ENCODE measurements around the gene R3HDM4.

The R3HDM4 gene

DNA sequence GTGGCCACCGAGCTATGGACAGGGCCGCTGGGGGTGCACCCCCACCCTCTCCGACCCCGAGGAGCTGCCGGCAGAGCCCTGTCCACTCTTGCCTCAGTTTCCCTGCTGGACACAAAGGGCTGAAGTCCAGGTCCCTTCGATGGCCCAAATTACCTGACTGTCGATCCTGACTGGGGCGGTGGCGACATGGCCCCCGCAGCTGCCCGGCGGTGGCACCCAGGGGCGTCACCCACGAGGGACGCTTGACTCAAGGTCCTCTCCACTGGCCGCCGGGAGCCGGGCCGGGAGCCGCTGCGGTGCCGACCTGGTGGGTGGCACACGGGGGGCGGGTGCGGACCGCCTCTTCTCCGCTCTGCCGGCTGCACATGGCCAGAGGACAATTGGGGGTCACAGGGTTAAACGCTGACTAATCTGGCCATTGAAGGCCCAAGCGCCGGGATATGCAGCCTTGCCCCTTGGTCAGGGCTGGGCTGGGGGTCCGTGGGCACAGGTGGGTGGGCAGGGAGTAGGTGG is 29.2 kb upstream of the R3HDM4 start:
- no peaks in the 10 kb centered on the region for H3K27me3 ChIP-seq
- intact Hi-C loops (cut with DNase I; ENCODE audit: low total_unique reads), result no loop called here
- H3K27ac ChIP-seq, result no peak overlapping the region
- H3K9me3 ChIP-seq, result no peaks in the 10 kb centered on the region
- TF ChIP-seq, protein P1, sequence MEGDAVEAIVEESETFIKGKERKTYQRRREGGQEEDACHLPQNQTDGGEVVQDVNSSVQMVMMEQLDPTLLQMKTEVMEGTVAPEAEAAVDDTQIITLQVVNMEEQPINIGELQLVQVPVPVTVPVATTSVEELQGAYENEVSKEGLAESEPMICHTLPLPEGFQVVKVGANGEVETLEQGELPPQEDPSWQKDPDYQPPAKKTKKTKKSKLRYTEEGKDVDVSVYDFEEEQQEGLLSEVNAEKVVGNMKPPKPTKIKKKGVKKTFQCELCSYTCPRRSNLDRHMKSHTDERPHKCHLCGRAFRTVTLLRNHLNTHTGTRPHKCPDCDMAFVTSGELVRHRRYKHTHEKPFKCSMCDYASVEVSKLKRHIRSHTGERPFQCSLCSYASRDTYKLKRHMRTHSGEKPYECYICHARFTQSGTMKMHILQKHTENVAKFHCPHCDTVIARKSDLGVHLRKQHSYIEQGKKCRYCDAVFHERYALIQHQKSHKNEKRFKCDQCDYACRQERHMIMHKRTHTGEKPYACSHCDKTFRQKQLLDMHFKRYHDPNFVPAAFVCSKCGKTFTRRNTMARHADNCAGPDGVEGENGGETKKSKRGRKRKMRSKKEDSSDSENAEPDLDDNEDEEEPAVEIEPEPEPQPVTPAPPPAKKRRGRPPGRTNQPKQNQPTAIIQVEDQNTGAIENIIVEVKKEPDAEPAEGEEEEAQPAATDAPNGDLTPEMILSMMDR (IDR thresholded peaks at IDR 0.05), result no peak
- H3K4me3 ChIP-seq, result no peak overlapping the region
- peaks cover 0 to 4% (median 0%) of the 10 kb centered on the region in 3 donors for H3K36me3 ChIP-seq
- peaks cover 0 to 13% (median 9%) of the 10 kb centered on the region in 4 donors for H3K4me1 ChIP-seq
- DNase-seq, result no peak

DNA sequence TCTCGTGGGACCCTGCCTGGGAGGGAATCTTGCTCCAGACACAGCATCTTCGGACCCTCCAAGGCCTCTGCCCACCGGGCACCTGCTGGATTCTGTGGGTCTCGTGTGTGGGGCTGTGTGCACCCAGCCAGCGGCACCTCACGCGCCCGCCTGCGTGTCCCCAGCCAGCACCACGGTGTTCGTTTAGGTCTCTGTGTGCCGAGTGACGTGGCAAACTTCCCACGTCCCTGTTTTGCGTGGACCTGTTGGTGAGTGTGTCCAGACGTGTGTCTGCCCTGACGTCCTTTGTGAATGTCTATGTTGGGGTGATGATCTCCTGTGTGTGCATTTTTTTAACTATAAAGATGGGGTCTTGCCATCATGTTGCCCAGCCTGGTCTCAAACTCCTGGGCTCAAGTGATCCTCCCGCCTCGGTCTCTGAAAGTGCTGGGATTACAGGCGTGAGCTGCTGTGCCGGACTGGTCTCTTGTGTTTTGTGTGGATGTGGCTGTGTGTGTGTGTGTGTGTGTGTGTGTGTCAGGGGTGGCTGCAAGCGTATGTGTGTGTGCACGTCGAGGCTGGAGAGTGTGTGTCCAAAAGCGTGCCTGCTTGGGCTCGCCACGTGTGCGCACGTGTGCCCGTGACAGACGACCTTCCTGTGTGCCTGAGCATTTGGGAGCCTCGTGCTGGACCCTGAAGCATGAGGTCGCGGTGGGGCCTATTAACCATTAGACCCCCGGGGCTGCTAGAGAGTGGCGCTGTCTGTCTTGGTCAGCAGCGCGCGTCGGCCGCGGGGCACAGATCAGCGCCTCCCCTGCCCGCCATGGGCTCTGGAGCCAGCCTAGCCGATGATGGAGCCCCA is 28.5 kb upstream of the R3HDM4 start:
- intact Hi-C loops (cut with DNase I; ENCODE audit: low total_unique reads), result no loop called here
- DNase-seq, result no peak
- Histone ChIP-seq H3K4me3 (peak overlapping the region; percentile 20 to 45), H3K27me3 (no peaks in the 10 kb centered on the region), H3K9me3 (no peaks in the 10 kb centered on the region), H3K27ac (peak overlapping the region; percentile 63 to 74), H3K36me3 (peaks cover 0 to 4% (median 0%) of the 10 kb centered on the region in 3 donors), H3K4me1 (peaks cover 0 to 13% (median 9%) of the 10 kb centered on the region in 4 donors)
- TF ChIP-seq, protein P1 (IDR thresholded peaks at IDR 0.05), result no peak

DNA sequence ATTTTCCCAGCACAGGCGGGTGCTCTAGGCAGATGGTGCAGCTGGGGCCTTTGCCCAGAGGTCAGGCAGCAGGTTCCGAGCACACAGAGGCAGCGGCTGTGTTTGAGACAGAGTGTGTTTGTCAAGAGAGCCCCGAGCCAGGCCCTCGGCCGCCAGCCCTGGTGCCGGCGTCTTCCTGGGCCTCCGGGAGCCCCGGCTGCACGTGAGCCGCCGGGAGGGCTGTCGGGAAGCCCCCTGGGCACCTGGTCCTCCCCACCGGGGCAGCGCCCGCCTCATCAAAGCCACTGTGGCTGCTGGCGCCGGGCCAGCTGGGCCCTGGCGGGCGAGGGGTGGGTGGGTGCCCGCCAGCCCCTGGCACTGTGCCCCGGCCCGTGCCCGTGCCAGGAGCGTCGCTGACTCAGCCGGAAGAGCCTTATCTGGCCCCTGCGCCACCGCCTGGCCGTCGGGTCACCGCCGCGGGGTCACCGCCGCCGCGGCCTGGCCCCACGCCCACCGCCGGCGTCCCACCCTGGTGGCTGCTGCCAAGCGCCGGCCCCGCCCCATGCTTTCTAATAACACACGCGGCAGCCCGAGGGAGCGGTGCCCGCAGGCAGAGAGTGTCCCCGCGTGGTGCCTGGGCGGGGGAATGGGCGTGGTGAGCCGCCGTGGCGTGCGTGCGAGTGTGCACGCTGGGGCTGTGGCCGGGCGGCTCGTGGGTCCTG is 27.7 kb upstream of the R3HDM4 start:
- peak; percentile 80 to 87 for DNase-seq
- intact Hi-C loops (cut with DNase I; ENCODE audit: low total_unique reads), result no loop called here
- Histone ChIP-seq H3K4me1 (peaks cover 0 to 13% (median 9%) of the 10 kb centered on the region in 4 donors), H3K27ac (peak overlapping the region; percentile 63 to 74), H3K27me3 (no peaks in the 10 kb centered on the region), H3K4me3 (peak overlapping the region; percentile 20 to 45), H3K9me3 (no peaks in the 10 kb centered on the region), H3K36me3 (peaks cover 0 to 4% (median 0%) of the 10 kb centered on the region in 3 donors)
- TF ChIP-seq, protein P1 (IDR thresholded peaks at IDR 0.05), result no peak

DNA sequence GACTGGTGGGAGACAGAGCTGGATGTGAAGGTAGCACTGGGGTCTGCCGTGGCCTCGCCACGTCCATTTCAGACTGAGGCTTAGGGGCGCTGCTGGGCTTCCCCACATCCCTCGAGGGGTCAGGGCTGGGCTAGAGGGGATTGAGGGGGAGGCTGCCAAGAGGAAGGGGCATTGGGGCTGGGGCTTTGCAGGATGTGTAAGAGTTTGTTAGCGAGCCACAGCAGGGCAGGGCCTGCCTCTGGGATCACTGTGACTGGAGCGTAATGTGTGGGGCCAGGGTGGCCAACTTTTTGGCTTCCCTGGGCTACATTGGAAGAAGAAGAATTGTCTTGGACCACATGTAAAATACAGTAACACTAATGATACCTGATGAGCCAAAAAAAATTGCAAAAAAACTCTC is 26.9 kb upstream of the R3HDM4 start:
- H3K27me3 ChIP-seq, result no peaks in the 10 kb centered on the region
- TF ChIP-seq, protein P1 (IDR thresholded peaks at IDR 0.05), result no peak
- no peaks in the 10 kb centered on the region for H3K9me3 ChIP-seq
- intact Hi-C loops (cut with DNase I; ENCODE audit: low total_unique reads), result no loop called here
- peak overlapping the region; percentile 63 to 74 for H3K27ac ChIP-seq
- no peak for DNase-seq
- peaks cover 0 to 4% (median 0%) of the 10 kb centered on the region in 3 donors for H3K36me3 ChIP-seq
- no peak overlapping the region for H3K4me3 ChIP-seq
- H3K4me1 ChIP-seq, result peaks cover 0 to 21% (median 15%) of the 10 kb centered on the region in 4 donors

DNA sequence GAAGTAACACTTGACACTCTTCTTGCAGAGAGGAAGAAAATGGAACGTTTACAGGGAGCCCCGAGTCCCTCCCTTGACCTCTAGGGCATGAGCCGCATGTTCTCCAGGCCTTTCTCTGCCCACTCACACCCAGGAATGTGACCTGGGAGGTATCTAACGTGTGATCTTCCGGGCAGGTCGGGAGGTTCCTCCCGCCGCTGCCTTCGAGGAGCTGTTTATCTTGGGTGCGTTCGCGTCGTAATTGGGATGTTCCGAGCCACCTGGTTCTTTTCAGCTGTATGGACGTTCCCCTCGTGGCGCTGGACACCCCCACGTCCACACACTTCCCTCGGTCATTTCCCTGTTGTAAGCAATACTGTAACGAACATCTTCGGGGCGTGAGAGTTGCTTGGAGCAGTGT is 26.4 kb upstream of the R3HDM4 start:
- peaks cover 0 to 25% (median 19%) of the 10 kb centered on the region in 4 donors for H3K4me1 ChIP-seq
- no peak overlapping the region for H3K27ac ChIP-seq
- no peak overlapping the region for H3K4me3 ChIP-seq
- TF ChIP-seq, protein P1 (IDR thresholded peaks at IDR 0.05), result no peak
- intact Hi-C loops (cut with DNase I; ENCODE audit: low total_unique reads), result no loop called here
- peaks cover 0 to 4% (median 0%) of the 10 kb centered on the region in 3 donors for H3K36me3 ChIP-seq
- H3K9me3 ChIP-seq, result no peaks in the 10 kb centered on the region
- no peak for DNase-seq
- no peaks in the 10 kb centered on the region for H3K27me3 ChIP-seq

Measured in tibial artery (tissue), 4 donors.